Fibroblast of lung (primary cell): Measurements from ENCODE around the gene TUBB1.

ENCODE experiments used
- EZH2 ChIP-seq: IDR thresholded peaks from 2 replicates; pipeline ENCODE4 v1.5.1; 2012; ENCODE audit warnings: low read length, control low read depth, mild to moderate bottlenecking; ENCODE audit errors: missing control alignments
- TF ChIP-seq, protein P1 (sequence below), 2 donors: IDR thresholded peaks in 1 of 2; conservative IDR thresholded peaks in 1 of 2; 1 replicate in 1 of 2; 2 replicates in 1 of 2; pipeline ENCODE4 v1.5.1; 2011 to 2012; ENCODE audit warnings: low read length in 2 of 2, control low read depth in 1 of 2, inconsistent platforms in 1 of 2, low read depth in 1 of 2, mild to moderate bottlenecking in 1 of 2

DNA sequence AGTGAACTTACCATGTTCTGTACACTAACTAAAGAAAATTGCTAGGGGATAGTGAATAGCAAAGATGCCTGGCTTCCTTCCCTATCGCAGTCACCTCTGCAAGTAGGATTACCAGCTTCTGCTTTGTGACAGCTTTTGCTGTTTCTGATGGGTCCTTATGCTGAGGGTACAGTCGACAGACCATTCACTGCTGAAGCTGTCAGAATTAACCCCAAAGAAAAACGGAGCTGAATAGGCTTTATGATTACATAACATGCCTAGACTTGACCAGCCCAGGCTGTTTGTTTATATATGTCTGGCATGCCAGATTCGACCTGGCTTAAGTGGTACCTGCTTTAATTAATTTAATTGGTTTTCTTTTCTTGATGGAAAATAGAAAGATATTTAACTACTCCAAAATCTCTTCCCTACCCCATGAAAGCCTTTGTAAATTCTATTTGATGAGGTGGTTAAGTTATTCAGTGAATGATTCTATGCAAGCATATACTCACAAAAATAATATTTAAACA lies 45.0 kb downstream of the TUBB1 start:
- no peak for TF ChIP-seq EZH2
- TF ChIP-seq, protein P1, sequence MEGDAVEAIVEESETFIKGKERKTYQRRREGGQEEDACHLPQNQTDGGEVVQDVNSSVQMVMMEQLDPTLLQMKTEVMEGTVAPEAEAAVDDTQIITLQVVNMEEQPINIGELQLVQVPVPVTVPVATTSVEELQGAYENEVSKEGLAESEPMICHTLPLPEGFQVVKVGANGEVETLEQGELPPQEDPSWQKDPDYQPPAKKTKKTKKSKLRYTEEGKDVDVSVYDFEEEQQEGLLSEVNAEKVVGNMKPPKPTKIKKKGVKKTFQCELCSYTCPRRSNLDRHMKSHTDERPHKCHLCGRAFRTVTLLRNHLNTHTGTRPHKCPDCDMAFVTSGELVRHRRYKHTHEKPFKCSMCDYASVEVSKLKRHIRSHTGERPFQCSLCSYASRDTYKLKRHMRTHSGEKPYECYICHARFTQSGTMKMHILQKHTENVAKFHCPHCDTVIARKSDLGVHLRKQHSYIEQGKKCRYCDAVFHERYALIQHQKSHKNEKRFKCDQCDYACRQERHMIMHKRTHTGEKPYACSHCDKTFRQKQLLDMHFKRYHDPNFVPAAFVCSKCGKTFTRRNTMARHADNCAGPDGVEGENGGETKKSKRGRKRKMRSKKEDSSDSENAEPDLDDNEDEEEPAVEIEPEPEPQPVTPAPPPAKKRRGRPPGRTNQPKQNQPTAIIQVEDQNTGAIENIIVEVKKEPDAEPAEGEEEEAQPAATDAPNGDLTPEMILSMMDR (conservative IDR thresholded peaks at IDR 0.05 in 1 of 2, IDR thresholded peaks at IDR 0.05 in 1 of 2; ENCODE audit: low read depth in 1 of 2, low read length in 2 of 2), result no peak
